ENCODE measurements around the gene PITPNM2.

The PITPNM2 gene

DNA sequence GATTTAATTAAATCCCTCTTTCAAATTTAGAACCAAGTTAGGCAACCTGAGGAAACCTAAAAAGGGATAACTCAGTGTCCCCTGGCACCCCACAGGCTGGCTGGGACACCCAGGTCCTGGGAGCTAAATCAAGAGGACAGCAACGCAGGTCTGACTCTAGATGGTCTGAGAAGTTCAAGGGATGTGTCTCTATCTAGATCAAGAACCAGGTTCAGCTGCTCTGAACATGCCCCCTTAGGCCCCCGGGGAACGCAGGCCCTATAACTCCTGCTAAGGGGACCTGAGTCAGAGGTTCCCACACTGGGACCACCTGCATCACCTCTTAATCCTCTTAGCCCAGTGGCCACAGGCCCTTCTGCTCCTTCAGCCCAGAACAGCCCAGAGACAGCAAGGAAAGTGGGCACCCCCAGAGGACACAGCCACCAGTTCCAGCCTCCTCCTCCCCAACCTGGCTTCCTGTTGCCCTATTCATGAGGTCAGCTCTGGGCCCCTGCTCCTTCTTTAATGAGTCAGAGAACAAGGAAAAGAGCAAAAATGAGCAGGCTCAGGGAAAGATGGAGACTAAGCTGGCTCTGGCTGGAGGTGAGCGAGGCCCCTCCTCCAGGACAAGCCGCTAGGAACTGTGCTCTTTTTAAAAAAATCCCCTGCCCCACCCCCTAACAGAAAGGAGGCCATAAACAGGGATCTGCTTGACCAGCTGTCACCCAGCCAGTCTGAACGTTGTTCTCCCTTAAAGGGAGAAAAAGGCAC, 10.8 kb downstream of the PITPNM2 start:
- TF ChIP-seq, protein P1, sequence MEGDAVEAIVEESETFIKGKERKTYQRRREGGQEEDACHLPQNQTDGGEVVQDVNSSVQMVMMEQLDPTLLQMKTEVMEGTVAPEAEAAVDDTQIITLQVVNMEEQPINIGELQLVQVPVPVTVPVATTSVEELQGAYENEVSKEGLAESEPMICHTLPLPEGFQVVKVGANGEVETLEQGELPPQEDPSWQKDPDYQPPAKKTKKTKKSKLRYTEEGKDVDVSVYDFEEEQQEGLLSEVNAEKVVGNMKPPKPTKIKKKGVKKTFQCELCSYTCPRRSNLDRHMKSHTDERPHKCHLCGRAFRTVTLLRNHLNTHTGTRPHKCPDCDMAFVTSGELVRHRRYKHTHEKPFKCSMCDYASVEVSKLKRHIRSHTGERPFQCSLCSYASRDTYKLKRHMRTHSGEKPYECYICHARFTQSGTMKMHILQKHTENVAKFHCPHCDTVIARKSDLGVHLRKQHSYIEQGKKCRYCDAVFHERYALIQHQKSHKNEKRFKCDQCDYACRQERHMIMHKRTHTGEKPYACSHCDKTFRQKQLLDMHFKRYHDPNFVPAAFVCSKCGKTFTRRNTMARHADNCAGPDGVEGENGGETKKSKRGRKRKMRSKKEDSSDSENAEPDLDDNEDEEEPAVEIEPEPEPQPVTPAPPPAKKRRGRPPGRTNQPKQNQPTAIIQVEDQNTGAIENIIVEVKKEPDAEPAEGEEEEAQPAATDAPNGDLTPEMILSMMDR (conservative IDR thresholded peaks at IDR 0.05): no peak
- no peak for TF ChIP-seq ZFX (IDR thresholded peaks at IDR 0.05)
- H3K27ac ChIP-seq: no peak overlapping the region

DNA sequence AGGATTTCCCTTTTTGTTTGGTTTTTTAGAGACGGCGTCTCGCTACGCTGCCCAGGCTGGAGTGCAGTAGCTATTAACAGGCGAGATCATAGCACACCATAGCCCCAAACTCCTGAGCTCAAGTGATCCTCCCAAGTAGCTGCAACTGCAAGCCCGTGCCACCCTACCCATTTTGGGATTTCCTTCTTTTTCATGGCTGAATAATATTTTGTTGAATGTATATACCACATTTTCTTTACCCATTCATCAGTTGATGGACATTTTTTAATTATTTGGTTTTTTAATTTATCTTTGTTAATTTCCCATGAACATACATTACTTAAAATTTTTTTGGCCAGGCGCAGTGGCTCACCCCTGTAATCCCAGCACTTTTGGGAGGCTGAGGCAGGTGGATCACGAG, 15.2 kb downstream of the PITPNM2 start:
- no peak for TF ChIP-seq ZFX (IDR thresholded peaks at IDR 0.05)
- TF ChIP-seq, protein P1 (conservative IDR thresholded peaks at IDR 0.05): no peak
- no peak overlapping the region for H3K27ac ChIP-seq

DNA sequence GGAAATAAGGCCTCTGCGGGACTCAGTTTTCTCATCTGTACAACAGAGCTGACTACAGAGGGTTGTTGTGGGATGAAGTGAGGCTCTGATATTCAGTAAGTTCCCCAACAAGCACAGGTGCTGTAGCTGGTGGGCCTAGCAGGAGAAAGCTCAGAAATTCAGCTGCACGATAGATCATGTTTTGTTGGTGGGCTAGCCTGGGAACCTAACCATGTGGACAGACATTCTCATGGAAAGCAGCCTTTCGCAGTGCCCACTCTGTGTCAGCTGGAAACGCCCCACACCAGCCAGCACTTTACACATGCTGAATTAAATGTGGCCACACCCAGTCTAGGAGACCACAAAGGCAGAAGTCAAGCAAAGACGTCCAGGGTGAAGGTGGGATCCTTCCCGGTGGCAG, 16.1 kb downstream of the PITPNM2 start:
- no peak overlapping the region for H3K27ac ChIP-seq
- no peak for TF ChIP-seq ZFX (IDR thresholded peaks at IDR 0.05)
- TF ChIP-seq, protein P1 (conservative IDR thresholded peaks at IDR 0.05): no peak

DNA sequence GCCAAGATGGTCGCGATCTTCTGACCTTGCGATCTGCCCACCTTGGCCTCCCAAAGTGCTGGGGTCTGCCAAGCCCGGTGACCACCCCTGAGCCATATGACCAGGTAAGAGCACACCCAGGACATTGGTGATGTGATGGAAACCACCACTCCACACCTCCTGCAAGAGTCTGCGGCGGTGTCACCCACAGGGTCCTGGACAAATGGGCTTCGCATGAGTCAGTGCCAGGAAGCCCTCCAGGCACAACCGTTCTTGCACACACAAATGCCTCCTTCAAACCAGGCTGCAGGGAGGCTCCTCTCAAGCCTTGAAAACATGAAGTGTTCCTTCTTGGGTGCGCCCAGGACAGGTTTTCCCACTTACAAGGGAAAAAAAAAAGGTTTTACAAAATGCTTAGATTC, 16.6 kb downstream of the PITPNM2 start:
- no peak overlapping the region for H3K27ac ChIP-seq
- no peak for TF ChIP-seq ZFX (IDR thresholded peaks at IDR 0.05)
- TF ChIP-seq, protein P1 (conservative IDR thresholded peaks at IDR 0.05): no peak

DNA sequence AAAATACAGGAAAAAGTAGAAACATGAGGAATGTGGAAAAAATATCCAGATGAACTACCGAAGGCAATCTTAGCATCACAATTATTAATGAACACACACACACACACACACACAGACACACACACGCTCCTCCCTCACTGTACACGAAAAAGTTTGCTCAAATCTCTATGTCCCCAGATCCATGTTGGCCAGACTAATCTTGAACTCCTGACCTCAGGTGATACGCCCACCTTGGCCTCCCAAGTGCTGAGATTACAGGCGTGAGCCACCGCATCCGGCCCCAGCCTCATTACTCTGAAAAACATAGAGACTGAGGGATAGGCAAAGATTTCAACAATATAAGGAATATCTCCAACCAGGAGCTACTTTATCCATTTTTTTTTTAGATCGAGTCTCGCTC, 17.2 kb downstream of the PITPNM2 start:
- no peak for TF ChIP-seq ZFX (IDR thresholded peaks at IDR 0.05)
- TF ChIP-seq, protein P1 (conservative IDR thresholded peaks at IDR 0.05): no peak

DNA sequence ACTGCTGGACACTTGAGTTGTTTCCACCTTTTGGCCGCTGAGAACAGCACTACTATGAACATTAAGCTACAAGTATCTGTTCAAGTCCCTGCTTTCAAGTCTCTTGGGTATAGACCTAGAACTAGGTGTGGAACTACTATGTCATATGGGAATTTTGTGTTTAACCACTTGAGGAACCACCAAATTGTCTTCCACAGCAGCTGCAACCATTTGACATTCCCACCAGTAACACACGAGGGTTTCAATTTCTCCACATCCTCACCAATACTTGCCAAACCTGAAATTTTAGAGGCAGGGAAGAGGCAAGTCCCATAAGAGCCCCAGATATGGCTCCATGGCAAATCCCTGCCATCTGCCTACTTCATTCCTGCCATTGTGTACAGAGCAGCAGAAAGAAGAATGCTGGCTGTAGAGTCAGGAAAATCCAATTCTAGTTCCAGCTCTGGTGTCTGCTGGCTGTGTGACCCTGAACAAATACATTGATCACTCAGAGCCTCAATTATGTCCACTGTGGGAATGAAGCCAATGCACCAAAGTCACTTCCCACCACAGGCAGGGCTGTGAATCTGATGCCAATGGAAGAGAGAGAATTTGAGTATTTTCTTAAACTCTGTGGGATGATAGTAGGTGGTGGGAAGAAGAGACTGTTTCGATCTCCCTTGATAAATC, 17.8 kb downstream of the PITPNM2 start:
- H3K27ac ChIP-seq: no peak overlapping the region
- TF ChIP-seq, protein P1 (conservative IDR thresholded peaks at IDR 0.05): no peak
- no peak for TF ChIP-seq ZFX (IDR thresholded peaks at IDR 0.05)

More for the DNA sequence above, 17.2 kb downstream of the PITPNM2 start:
- no peak overlapping the region for H3K27ac ChIP-seq

DNA sequence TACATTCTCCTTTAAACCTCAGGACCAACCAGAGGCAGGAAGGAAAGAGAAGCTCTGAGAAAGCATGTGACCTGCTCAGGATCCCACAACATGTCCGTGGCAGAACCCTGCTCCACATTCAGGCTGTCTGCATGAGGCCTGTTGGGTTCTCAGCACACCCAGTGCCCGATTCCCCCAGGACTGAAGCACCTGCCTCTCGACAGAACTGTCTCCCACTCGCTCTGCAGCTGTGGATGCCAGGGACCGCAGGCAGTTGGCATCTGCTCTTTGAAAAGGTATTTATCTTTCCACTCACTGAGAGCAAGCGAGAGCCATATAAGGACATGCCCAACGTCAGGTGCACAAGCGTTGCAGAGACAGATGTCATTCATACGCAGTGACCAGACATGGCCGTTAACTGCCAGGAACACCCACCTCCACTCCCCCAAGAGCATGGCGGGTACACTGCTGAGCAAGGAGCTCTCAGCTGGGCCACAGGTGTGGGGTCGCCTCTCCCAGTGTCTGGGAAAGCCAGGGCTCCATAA, 18.9 kb downstream of the PITPNM2 start:
- TF ChIP-seq ZFX (IDR thresholded peaks at IDR 0.05): no peak
- TF ChIP-seq, protein P1 (conservative IDR thresholded peaks at IDR 0.05): no peak
- no peak overlapping the region for H3K27ac ChIP-seq
